Tibial artery (tissue), 4 donors: ENCODE data around the gene KRT31.
A peak's percentile ranks its signal among the peaks of the same experiment; 100 is the strongest.

ENCODE experiments used
- DNase-seq, 2 donors: peaks; one replicate each; pipeline ENCODE4 v3.0.0-alpha.2; 2019
- H3K27ac ChIP-seq, 2 donors: fragments of 200-600 bp; sonication (generic) in 1 of 2; 1 replicate in 1 of 2; 2 replicates in 1 of 2; pipeline ENCODE4 v1.5.1; 2018 to 2019; ENCODE audit warnings: mild to moderate bottlenecking in 1 of 2
- H3K27me3 ChIP-seq, 2 donors: fragments of 200-600 bp; sonication (generic) in 1 of 2; one replicate each; pipeline versions ENCODE4 v1.5.1 to v1.6.0; 2016 to 2019
- H3K36me3 ChIP-seq, 3 donors: fragments of 200-600 bp; sonication (generic) in 2 of 3; one replicate each; pipeline ENCODE4 v1.5.1; 2016 to 2019; ENCODE audit warnings: mild to moderate bottlenecking in 2 of 3
- H3K4me1 ChIP-seq, 4 donors: fragments of 200-600 bp; sonication (generic) in 2 of 4; 1 replicate in 3 of 4; 2 replicates in 1 of 4; pipeline ENCODE4 v1.5.1; 2016 to 2019
- H3K4me3 ChIP-seq, 2 donors: fragments of 200-600 bp; sonication (generic) in 1 of 2; 1 replicate in 1 of 2; 2 replicates in 1 of 2; pipeline ENCODE4 v1.5.1; 2018 to 2019; ENCODE audit warnings: mild to moderate bottlenecking in 2 of 2
- H3K9me3 ChIP-seq, 3 donors: fragments of 200-600 bp; sonication (generic) in 1 of 3; one replicate each; pipeline ENCODE4 v1.5.1; 2016 to 2019
- intact Hi-C: fragments of 100-400 bp; cut with DNase I; formaldehyde crosslinking; loops from one replicate; pipeline ENCODE4 v1.15.0; 2023; ENCODE audit warnings: low total_unique reads
- TF ChIP-seq, protein P1 (sequence below), 2 experiments: fragments of 200-600 bp in 1 of 2; fragments of 450-650 bp in 1 of 2; IDR thresholded peaks; one replicate each; pipeline ENCODE4 v1.5.1; 2017 to 2019; ENCODE audit warnings: antibody characterized with exemption in 2 of 2, mild to moderate bottlenecking in 1 of 2, moderate library complexity in 1 of 2

Gene KRT31

GRCh38 chr17:41417576-41418015 is 20.2 kb upstream of the KRT31 start:
- H3K27ac ChIP-seq, result no peak overlapping the region
- H3K4me3 ChIP-seq, result no peak overlapping the region
- H3K4me1 ChIP-seq, result peaks cover 0 to 24% (median 12%) of the 10 kb centered on the region in 4 donors
- intact Hi-C loops, result no loop called here
- H3K36me3 ChIP-seq, result no peaks in the 10 kb centered on the region
- TF ChIP-seq, protein P1, sequence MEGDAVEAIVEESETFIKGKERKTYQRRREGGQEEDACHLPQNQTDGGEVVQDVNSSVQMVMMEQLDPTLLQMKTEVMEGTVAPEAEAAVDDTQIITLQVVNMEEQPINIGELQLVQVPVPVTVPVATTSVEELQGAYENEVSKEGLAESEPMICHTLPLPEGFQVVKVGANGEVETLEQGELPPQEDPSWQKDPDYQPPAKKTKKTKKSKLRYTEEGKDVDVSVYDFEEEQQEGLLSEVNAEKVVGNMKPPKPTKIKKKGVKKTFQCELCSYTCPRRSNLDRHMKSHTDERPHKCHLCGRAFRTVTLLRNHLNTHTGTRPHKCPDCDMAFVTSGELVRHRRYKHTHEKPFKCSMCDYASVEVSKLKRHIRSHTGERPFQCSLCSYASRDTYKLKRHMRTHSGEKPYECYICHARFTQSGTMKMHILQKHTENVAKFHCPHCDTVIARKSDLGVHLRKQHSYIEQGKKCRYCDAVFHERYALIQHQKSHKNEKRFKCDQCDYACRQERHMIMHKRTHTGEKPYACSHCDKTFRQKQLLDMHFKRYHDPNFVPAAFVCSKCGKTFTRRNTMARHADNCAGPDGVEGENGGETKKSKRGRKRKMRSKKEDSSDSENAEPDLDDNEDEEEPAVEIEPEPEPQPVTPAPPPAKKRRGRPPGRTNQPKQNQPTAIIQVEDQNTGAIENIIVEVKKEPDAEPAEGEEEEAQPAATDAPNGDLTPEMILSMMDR (IDR thresholded peaks at IDR 0.05), result no peak
- H3K9me3 ChIP-seq, result no peaks in the 10 kb centered on the region
- no peak for DNase-seq
- H3K27me3 ChIP-seq, result no peaks in the 10 kb centered on the region

- no peaks in the 10 kb centered on the region for H3K36me3 ChIP-seq
- TF ChIP-seq, protein P1 (IDR thresholded peaks at IDR 0.05), result no peak
- intact Hi-C loops, result no loop called here
- H3K9me3 ChIP-seq, result no peaks in the 10 kb centered on the region
- peaks cover 0 to 24% (median 12%) of the 10 kb centered on the region in 4 donors for H3K4me1 ChIP-seq
- no peaks in the 10 kb centered on the region for H3K27me3 ChIP-seq
- H3K27ac ChIP-seq, result no peak overlapping the region
- no peak for DNase-seq
- H3K4me3 ChIP-seq, result no peak overlapping the region
Observed at GRCh38 chr17:41417127-41417526, 19.7 kb upstream of the KRT31 start.

- Histone ChIP-seq H3K27ac (no peak overlapping the region), H3K36me3 (no peaks in the 10 kb centered on the region), H3K27me3 (no peaks in the 10 kb centered on the region), H3K9me3 (no peaks in the 10 kb centered on the region), H3K4me3 (no peak overlapping the region), H3K4me1 (peaks cover 0 to 24% (median 12%) of the 10 kb centered on the region in 4 donors)
- TF ChIP-seq, protein P1 (IDR thresholded peaks at IDR 0.05), result no peak
- intact Hi-C loops, result no loop called here
- no peak for DNase-seq
Observed at GRCh38 chr17:41416479-41416878, 19.1 kb upstream of the KRT31 start.

- DNase-seq, result peak in 1 of 2 donors; percentile 58
- H3K27me3 ChIP-seq, result no peaks in the 10 kb centered on the region
- intact Hi-C loops, result no loop called here
- H3K9me3 ChIP-seq, result no peaks in the 10 kb centered on the region
- H3K36me3 ChIP-seq, result no peaks in the 10 kb centered on the region
- no peak overlapping the region for H3K27ac ChIP-seq
- peaks cover 0 to 24% (median 12%) of the 10 kb centered on the region in 4 donors for H3K4me1 ChIP-seq
- H3K4me3 ChIP-seq, result no peak overlapping the region
- TF ChIP-seq, protein P1 (IDR thresholded peaks at IDR 0.05), result no peak
Observed at GRCh38 chr17:41415833-41416335, 18.5 kb upstream of the KRT31 start.

DNA sequence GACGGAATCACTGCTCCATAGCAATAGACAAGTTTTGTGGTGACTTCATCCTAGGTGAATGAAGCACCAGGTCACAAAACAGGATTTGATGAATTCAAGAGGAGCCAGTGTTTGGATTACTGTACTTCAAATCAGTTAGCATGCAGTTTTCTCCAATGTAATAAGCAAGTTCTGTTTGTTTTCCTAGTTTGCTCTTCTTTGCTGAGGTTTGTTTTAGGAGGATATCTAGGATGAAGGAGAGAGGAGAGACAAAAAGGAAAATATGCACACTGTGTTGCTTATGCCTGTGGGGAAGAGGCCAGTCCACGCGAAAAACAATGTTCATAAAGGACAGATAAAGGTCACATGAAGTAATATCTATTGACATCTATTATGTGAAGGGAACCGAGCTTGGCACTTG is 18.0 kb upstream of the KRT31 start:
- no peak for DNase-seq
- Histone ChIP-seq H3K9me3 (no peaks in the 10 kb centered on the region), H3K36me3 (no peaks in the 10 kb centered on the region), H3K4me3 (no peak overlapping the region), H3K27ac (no peak overlapping the region), H3K27me3 (no peaks in the 10 kb centered on the region), H3K4me1 (peaks cover 0 to 24% (median 12%) of the 10 kb centered on the region in 4 donors)
- TF ChIP-seq, protein P1 (IDR thresholded peaks at IDR 0.05), result no peak
- intact Hi-C loops, result no loop called here

GRCh38 chr17:41413982-41414381 is 16.6 kb upstream of the KRT31 start:
- no peaks in the 10 kb centered on the region for H3K27me3 ChIP-seq
- H3K4me1 ChIP-seq, result peaks cover 0 to 24% (median 10%) of the 10 kb centered on the region in 4 donors
- intact Hi-C loops, result no loop called here
- no peak overlapping the region for H3K27ac ChIP-seq
- TF ChIP-seq, protein P1 (IDR thresholded peaks at IDR 0.05), result no peak
- H3K36me3 ChIP-seq, result no peaks in the 10 kb centered on the region
- DNase-seq, result no peak
- no peak overlapping the region for H3K4me3 ChIP-seq
- H3K9me3 ChIP-seq, result no peaks in the 10 kb centered on the region
